Neuronal stem cell (in vitro differentiated cells): ENCODE measurements around the gene SLC13A2.

Experiments used
- DNase-seq: peaks from one replicate; pipeline ENCODE4 v3.0.0-alpha.2; 2013; ENCODE audit warnings: low spot score
- H2AFZ ChIP-seq: one replicate; pipeline ENCODE4 v1.6.1; 2013; ENCODE audit warnings: mild to moderate bottlenecking, low read length, inconsistent platforms
- H2AK5ac ChIP-seq: 2 replicates; pipeline ENCODE4 v1.6.1; 2013; ENCODE audit warnings: low read depth, mild to moderate bottlenecking, inconsistent platforms, low read length, moderate library complexity, mixed read lengths
- H2BK120ac ChIP-seq: 2 replicates; pipeline ENCODE4 v1.6.1; 2013; ENCODE audit warnings: low read depth, mild to moderate bottlenecking, inconsistent platforms, low read length, moderate library complexity, mixed read lengths
- H2BK12ac ChIP-seq: one replicate; pipeline ENCODE4 v1.6.1; 2013; ENCODE audit warnings: low read length, inconsistent platforms
- H2BK15ac ChIP-seq: 2 replicates; pipeline ENCODE4 v1.6.1; 2013; ENCODE audit warnings: mild to moderate bottlenecking, low read length, inconsistent platforms, mixed read lengths
- H2BK5ac ChIP-seq: one replicate; pipeline ENCODE4 v1.6.1; 2013; ENCODE audit warnings: inconsistent platforms, mild to moderate bottlenecking, low read length, moderate library complexity
- H3K14ac ChIP-seq: one replicate; pipeline ENCODE4 v1.6.1; 2013; ENCODE audit warnings: low read length, inconsistent platforms
- H3K18ac ChIP-seq: 2 replicates; pipeline ENCODE4 v1.6.1; 2013; ENCODE audit warnings: low read length, inconsistent platforms
- H3K23ac ChIP-seq: 2 replicates; pipeline ENCODE4 v1.6.1; 2013; ENCODE audit warnings: low read depth, mild to moderate bottlenecking, mixed read lengths, low read length, inconsistent platforms; ENCODE audit not compliant: poor library complexity
- H3K27ac ChIP-seq: replicated peaks from 3 replicates; pipeline ENCODE4 v1.5.1; 2013; ENCODE audit warnings: low read length, inconsistent platforms
- H3K27me3 ChIP-seq, 3 experiments: 2 replicates each; pipeline ENCODE4 v1.6.1; 2013; ENCODE audit warnings: low read length in 3 of 3, mild to moderate bottlenecking in 2 of 3, inconsistent platforms in 1 of 3, low read depth in 1 of 3, mixed read lengths in 1 of 3, moderate library complexity in 1 of 3; ENCODE audit not compliant: control insufficient read depth in 3 of 3, insufficient read depth in 3 of 3
- H3K36me3 ChIP-seq, 2 donors: replicated peaks in 1 of 2; 2 replicates each; pipeline ENCODE4 v1.6.1; 2013; ENCODE audit warnings: low read length in 2 of 2; ENCODE audit not compliant: control insufficient read depth in 2 of 2, insufficient read depth in 2 of 2
- H3K4ac ChIP-seq: 2 replicates; pipeline ENCODE4 v1.6.1; 2013; ENCODE audit warnings: inconsistent platforms, mild to moderate bottlenecking, low read length, moderate library complexity
- H3K4me1 ChIP-seq, 2 donors: 1 replicate in 1 of 2; 2 replicates in 1 of 2; pipeline ENCODE4 v1.6.1; 2013; ENCODE audit warnings: low read length in 2 of 2, low read depth in 1 of 2; ENCODE audit not compliant: control insufficient read depth in 2 of 2, insufficient read depth in 1 of 2
- H3K4me2 ChIP-seq: one replicate; pipeline ENCODE4 v1.6.1; 2013; ENCODE audit warnings: mild to moderate bottlenecking, low read length, inconsistent platforms; ENCODE audit not compliant: insufficient read depth, poor library complexity, severe bottlenecking
- H3K4me3 ChIP-seq, 2 donors: 2 replicates each; pipeline ENCODE4 v1.5.1; 2013; ENCODE audit warnings: low read length in 2 of 2, mild to moderate bottlenecking in 2 of 2, inconsistent platforms in 1 of 2, moderate library complexity in 1 of 2
- H3K79me1 ChIP-seq: one replicate; pipeline ENCODE4 v1.6.1; 2013; ENCODE audit warnings: low read depth, mild to moderate bottlenecking, inconsistent platforms, low read length, moderate library complexity
- H3K9ac ChIP-seq: one replicate; pipeline ENCODE4 v1.6.1; 2013; ENCODE audit warnings: mild to moderate bottlenecking, low read depth, low read length, inconsistent platforms; ENCODE audit not compliant: poor library complexity
- H3K9me3 ChIP-seq, 2 donors: replicated peaks in 1 of 2; 2 replicates each; pipeline versions ENCODE3 to v1.6.1; 2013; ENCODE audit warnings: low read length in 2 of 2, mild to moderate bottlenecking in 2 of 2, inconsistent platforms in 1 of 2, low read depth in 1 of 2, mixed read lengths in 1 of 2, moderate library complexity in 1 of 2; ENCODE audit not compliant: control insufficient read depth in 2 of 2, insufficient read depth in 1 of 2
- H4K8ac ChIP-seq: one replicate; pipeline ENCODE4 v1.6.1; 2013; ENCODE audit warnings: low read depth, mild to moderate bottlenecking, inconsistent platforms, low read length, moderate library complexity
- H4K91ac ChIP-seq: one replicate; pipeline ENCODE4 v1.6.1; 2013; ENCODE audit warnings: low read length, low read depth, mild to moderate bottlenecking, inconsistent platforms; ENCODE audit not compliant: poor library complexity
- WGBS, 2 donors: extraction: QIAGEN DNeasy Blood & Tissue Kit; methylation state at CpG; one replicate each; pipeline ENCODE4 v1.1.7; 2013; ENCODE audit warnings: missing lambda C conversion rate in 2 of 2, mixed read lengths in 1 of 2; ENCODE audit not compliant: insufficient read length in 2 of 2, insufficient replicate concordance in 1 of 2; ENCODE audit errors: extremely low coverage in 2 of 2; 5-methylcytosine and 5-hydroxymethylcytosine counted together

SLC13A2 gene

DNA sequence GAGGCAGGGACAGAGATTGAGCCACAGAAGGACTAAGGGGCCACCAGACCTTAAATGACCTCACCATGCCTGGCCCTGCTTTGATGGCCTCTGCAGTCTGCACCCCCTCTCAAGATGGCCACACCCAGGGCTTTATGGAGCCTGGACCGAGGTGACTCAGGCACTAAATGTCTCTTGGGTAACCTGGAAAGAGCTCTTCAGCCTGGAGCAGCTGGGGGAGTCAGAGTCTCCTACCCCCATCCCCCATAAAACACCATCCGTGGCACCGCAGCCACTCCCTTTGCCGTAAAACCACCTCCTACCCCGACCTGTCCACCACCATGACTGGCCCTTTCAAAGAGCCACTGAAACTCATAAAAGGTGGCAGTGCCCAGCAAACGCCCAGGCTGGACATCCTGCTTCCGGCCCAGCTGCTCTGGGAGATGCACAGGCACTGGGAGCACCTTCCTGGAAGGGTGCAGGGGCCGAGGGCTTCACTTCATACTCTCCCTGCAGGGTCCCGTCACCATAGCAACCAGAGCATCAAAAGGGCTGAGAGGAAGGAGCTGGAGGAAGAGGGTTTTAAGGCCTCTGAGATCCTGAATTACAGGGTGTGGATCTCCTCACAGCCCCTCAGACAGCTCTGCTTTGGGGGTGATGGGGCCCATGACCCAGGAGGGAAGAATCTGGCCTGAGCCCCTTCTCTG is 55.0 kb downstream of the SLC13A2 start:
- DNase-seq, result no peak
- Histone ChIP-seq H2BK120ac (no peak overlapping the region), H3K23ac (peak overlapping the region; percentile 10)

GRCh38 chr17:28529013-28529400 is 55.6 kb downstream of the SLC13A2 start:
- H3K79me1 ChIP-seq, result no peaks in the 10 kb centered on the region
- no peaks in the 10 kb centered on the region for H3K36me3 ChIP-seq
- H4K8ac ChIP-seq, result no peak overlapping the region
- no peak overlapping the region for H2BK12ac ChIP-seq
- H3K27me3 ChIP-seq, result peaks cover 0 to 15% (median 0%) of the 10 kb centered on the region in 3 experiments
- no peak overlapping the region for H4K91ac ChIP-seq
- peaks cover 9 to 24% of the 10 kb centered on the region in 2 donors for H3K4me1 ChIP-seq
- H3K18ac ChIP-seq, result no peak overlapping the region
- H3K4me2 ChIP-seq, result no peak overlapping the region
- DNase-seq, result no peak
- H2AK5ac ChIP-seq, result peak overlapping the region; percentile 16
- no peak overlapping the region for H3K23ac ChIP-seq
- no peak overlapping the region for H2BK15ac ChIP-seq
- no peak overlapping the region for H3K9ac ChIP-seq
- H2AFZ ChIP-seq, result no peak overlapping the region
- no CpG with 5 or more reads among the region's 3 CpGs for WGBS, 2 donors
- no peak overlapping the region for H2BK5ac ChIP-seq
- H3K27ac ChIP-seq, result no peak overlapping the region
- no peak overlapping the region for H3K14ac ChIP-seq
- no peak overlapping the region for H3K4ac ChIP-seq
- H3K4me3 ChIP-seq, result no peak overlapping the region
- no peaks in the 10 kb centered on the region for H3K9me3 ChIP-seq
- H2BK120ac ChIP-seq, result no peak overlapping the region

More for the DNA sequence above, 55.0 kb downstream of the SLC13A2 start:
- Histone ChIP-seq H2BK5ac (no peak overlapping the region), H2BK12ac (no peak overlapping the region), H3K4me2 (no peak overlapping the region), H3K4me1 (peaks cover 9 to 24% of the 10 kb centered on the region in 2 donors), H3K9ac (no peak overlapping the region), H4K8ac (no peak overlapping the region), H4K91ac (no peak overlapping the region), H3K27ac (no peak overlapping the region), H2AK5ac (no peak overlapping the region), H3K4ac (no peak overlapping the region), H3K4me3 (no peak overlapping the region), H3K9me3 (no peaks in the 10 kb centered on the region), H3K14ac (no peak overlapping the region), H3K18ac (no peak overlapping the region), H3K27me3 (peaks cover 0 to 9% (median 0%) of the 10 kb centered on the region in 3 experiments), H2AFZ (no peak overlapping the region), H2BK15ac (no peak overlapping the region), H3K36me3 (no peaks in the 10 kb centered on the region), H3K79me1 (no peaks in the 10 kb centered on the region)
- no CpG with 5 or more reads among the region's 9 CpGs for WGBS, 2 donors

DNA sequence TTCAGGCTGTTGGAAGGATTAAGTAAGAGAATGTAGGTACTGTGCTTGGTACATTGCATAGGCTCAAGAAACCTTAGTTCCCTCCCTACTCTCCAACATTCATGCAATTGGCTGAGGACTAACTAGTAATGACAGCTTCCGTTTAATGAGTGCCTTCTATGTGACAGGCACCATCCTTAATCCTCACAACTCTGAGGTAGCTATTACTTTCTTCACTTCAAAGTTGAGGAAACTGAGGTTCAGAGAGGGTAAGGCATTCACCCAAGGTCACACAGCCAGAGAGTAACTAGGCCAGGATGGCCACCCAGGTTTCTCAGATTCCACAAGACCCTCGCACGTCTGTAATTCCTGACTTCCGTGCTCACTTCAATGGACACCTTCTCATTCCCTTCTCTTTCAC is 56.8 kb downstream of the SLC13A2 start:
- no peak overlapping the region for H3K18ac ChIP-seq
- no peak overlapping the region for H2BK15ac ChIP-seq
- no peak overlapping the region for H4K91ac ChIP-seq
- peaks cover 9 to 16% of the 10 kb centered on the region in 2 donors for H3K4me1 ChIP-seq
- no peak overlapping the region for H4K8ac ChIP-seq
- no peak overlapping the region for H3K4ac ChIP-seq
- peaks cover 0 to 22% (median 0%) of the 10 kb centered on the region in 3 experiments for H3K27me3 ChIP-seq
- no peaks in the 10 kb centered on the region for H3K36me3 ChIP-seq
- DNase-seq, result no peak
- no peak overlapping the region for H3K23ac ChIP-seq
- H3K4me3 ChIP-seq, result no peak overlapping the region
- no peaks in the 10 kb centered on the region for H3K9me3 ChIP-seq
- H2BK12ac ChIP-seq, result no peak overlapping the region
- H2BK5ac ChIP-seq, result no peak overlapping the region
- H3K14ac ChIP-seq, result no peak overlapping the region
- no CpG with 5 or more reads among the region's 4 CpGs for WGBS, 2 donors
- H2BK120ac ChIP-seq, result no peak overlapping the region
- no peak overlapping the region for H2AK5ac ChIP-seq
- H3K79me1 ChIP-seq, result no peaks in the 10 kb centered on the region
- no peak overlapping the region for H3K27ac ChIP-seq
- H2AFZ ChIP-seq, result no peak overlapping the region
- H3K9ac ChIP-seq, result no peak overlapping the region
- H3K4me2 ChIP-seq, result no peak overlapping the region

GRCh38 chr17:28530926-28531325 is 57.5 kb downstream of the SLC13A2 start:
- WGBS, 2 donors, result no CpG with 5 or more reads among the region's 7 CpGs
- H3K4ac ChIP-seq, result no peak overlapping the region
- no peak overlapping the region for H2BK120ac ChIP-seq
- H3K9ac ChIP-seq, result no peak overlapping the region
- H3K23ac ChIP-seq, result no peak overlapping the region
- no peak overlapping the region for H2BK12ac ChIP-seq
- H3K4me3 ChIP-seq, result no peak overlapping the region
- H3K9me3 ChIP-seq, result no peaks in the 10 kb centered on the region
- no peak overlapping the region for H3K4me2 ChIP-seq
- no peaks in the 10 kb centered on the region for H3K79me1 ChIP-seq
- H3K27ac ChIP-seq, result no peak overlapping the region
- no peak overlapping the region for H3K14ac ChIP-seq
- no peak overlapping the region for H4K8ac ChIP-seq
- peaks cover 0 to 27% (median 0%) of the 10 kb centered on the region in 3 experiments for H3K27me3 ChIP-seq
- H2AFZ ChIP-seq, result no peak overlapping the region
- no peaks in the 10 kb centered on the region for H3K36me3 ChIP-seq
- no peak overlapping the region for H3K18ac ChIP-seq
- no peak overlapping the region for H2AK5ac ChIP-seq
- no peak overlapping the region for H2BK15ac ChIP-seq
- H4K91ac ChIP-seq, result no peak overlapping the region
- peaks cover 9 to 11% of the 10 kb centered on the region in 2 donors for H3K4me1 ChIP-seq
- no peak overlapping the region for H2BK5ac ChIP-seq
- DNase-seq, result no peak
